ENCODE data around the gene SNAPC2.

Gene SNAPC2, protein sequence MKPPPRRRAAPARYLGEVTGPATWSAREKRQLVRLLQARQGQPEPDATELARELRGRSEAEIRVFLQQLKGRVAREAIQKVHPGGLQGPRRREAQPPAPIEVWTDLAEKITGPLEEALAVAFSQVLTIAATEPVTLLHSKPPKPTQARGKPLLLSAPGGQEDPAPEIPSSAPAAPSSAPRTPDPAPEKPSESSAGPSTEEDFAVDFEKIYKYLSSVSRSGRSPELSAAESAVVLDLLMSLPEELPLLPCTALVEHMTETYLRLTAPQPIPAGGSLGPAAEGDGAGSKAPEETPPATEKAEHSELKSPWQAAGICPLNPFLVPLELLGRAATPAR

DNA sequence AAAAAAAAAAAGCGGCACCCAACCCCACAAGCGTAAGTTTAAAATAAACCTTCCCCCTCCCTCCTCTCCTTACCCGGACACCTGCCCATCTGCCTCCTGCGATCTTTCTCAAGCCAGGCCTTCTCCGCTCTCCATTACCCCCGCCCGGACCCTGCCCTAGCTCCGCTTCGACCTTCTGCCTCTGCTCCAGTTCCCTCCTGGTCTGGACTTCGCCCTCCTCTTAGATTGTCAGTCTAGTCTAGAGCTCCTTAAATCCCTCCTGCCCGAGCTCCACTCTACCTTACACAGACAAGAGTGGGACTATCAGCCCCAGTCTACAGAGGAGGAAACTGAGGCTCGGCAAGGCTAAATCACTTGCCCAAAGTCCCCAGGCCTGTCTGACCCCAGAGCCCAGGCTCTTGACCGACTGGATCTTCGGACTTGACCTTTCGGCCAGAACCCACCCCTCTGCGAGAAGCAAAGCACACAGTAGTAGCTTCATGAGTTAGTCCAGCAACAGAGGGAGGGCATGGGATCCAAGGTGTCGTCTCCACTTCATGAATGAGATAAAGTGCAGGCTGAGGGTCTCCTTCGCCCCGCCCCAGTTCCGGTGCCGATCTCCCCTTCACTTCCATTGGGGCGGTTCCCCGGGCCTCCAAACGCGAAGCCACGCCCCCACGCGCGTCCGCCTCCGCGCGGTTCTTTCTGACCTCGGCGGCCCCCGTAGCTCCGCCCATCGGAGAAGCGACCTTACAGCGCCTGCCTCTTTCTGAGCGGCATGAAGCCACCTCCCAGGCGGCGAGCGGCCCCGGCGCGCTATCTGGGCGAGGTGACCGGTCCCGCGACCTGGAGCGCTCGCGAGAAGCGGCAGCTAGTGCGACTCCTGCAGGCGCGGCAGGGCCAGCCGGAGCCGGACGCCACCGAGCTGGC lies at the start of gene SNAPC2:
Gene SNAPC2, plus strand, starts transcription at position 729 of the 909 bp plus-strand sequence. Its CDS starts 29 bp downstream, at position 758.
- peaks cover 28% of the 10 kb centered on the region for H3K36me3 ChIP-seq
- peak; percentile 97 for DNase-seq
- TF ChIP-seq, protein P1, sequence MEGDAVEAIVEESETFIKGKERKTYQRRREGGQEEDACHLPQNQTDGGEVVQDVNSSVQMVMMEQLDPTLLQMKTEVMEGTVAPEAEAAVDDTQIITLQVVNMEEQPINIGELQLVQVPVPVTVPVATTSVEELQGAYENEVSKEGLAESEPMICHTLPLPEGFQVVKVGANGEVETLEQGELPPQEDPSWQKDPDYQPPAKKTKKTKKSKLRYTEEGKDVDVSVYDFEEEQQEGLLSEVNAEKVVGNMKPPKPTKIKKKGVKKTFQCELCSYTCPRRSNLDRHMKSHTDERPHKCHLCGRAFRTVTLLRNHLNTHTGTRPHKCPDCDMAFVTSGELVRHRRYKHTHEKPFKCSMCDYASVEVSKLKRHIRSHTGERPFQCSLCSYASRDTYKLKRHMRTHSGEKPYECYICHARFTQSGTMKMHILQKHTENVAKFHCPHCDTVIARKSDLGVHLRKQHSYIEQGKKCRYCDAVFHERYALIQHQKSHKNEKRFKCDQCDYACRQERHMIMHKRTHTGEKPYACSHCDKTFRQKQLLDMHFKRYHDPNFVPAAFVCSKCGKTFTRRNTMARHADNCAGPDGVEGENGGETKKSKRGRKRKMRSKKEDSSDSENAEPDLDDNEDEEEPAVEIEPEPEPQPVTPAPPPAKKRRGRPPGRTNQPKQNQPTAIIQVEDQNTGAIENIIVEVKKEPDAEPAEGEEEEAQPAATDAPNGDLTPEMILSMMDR (IDR thresholded peaks at IDR 0.05; ENCODE audit: low read depth, low read length): no peak
- H3K27me3 ChIP-seq (ENCODE audit: insufficient read depth, low read depth, severe bottlenecking): no peaks in the 10 kb centered on the region
- H3K4me3 ChIP-seq (ENCODE audit: low read depth, low read length): peak within 1 kb of the TSS; percentile 52
- peaks cover 4% of the 10 kb centered on the region for H3K9me3 ChIP-seq (ENCODE audit: severe bottlenecking)
- peak within 1 kb of the TSS; percentile 86 for H3K27ac ChIP-seq

DNA sequence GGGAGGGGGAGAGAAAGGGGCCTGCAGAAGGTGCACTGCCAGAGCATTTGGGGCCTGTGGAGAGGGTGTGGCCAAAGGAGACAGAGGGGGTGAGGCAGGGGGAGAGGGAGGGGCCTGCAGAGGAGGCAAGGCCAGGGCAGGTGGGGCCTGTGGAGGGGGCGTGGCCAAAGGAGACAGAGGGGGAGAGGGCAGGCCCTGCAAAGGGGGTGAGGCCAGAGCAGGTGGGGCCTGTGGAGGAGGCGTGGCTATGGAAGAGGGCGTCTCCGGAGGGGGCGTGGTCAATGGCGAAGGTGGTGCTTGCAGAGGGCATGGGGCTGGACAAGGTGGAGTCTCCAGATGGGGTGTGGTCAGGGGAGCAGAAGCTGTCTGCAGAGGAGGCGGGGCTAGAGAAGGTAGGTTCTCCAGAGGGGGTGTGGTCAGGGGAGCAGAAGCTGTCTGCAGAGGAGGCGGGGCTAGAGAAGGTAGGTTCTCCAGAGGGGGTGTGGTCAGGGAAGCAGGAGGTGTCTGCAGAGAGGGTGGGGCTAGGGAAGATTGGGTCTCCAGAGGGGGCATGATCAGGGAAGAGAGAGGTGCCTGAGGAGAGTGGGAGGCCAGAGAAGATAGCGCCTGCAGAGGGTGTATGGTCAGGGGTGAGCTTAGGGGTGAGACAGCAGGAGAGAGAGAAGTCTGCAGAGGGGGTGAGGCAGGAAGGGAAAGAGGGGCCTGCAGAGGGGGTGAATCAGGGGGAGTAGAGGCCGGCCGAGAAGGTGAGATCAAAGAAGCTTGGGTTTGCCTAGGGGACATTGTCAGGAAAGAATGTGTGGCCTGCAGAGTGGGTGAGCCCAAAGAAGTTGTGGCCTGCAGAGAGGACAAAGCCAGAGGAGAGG lies 49.3 kb upstream of the SNAPC2 start:
- Histone ChIP-seq H3K27me3 (ENCODE audit: insufficient read depth, low read depth, severe bottlenecking) (no peaks in the 10 kb centered on the region), H3K4me3 (ENCODE audit: low read depth, low read length) (no peak overlapping the region), H3K27ac (no peak overlapping the region), H3K9me3 (ENCODE audit: severe bottlenecking) (no peaks in the 10 kb centered on the region), H3K36me3 (peaks cover 55% of the 10 kb centered on the region)
- TF ChIP-seq, protein P1 (IDR thresholded peaks at IDR 0.05; ENCODE audit: low read depth, low read length): no peak
- DNase-seq: peak; percentile 87

DNA sequence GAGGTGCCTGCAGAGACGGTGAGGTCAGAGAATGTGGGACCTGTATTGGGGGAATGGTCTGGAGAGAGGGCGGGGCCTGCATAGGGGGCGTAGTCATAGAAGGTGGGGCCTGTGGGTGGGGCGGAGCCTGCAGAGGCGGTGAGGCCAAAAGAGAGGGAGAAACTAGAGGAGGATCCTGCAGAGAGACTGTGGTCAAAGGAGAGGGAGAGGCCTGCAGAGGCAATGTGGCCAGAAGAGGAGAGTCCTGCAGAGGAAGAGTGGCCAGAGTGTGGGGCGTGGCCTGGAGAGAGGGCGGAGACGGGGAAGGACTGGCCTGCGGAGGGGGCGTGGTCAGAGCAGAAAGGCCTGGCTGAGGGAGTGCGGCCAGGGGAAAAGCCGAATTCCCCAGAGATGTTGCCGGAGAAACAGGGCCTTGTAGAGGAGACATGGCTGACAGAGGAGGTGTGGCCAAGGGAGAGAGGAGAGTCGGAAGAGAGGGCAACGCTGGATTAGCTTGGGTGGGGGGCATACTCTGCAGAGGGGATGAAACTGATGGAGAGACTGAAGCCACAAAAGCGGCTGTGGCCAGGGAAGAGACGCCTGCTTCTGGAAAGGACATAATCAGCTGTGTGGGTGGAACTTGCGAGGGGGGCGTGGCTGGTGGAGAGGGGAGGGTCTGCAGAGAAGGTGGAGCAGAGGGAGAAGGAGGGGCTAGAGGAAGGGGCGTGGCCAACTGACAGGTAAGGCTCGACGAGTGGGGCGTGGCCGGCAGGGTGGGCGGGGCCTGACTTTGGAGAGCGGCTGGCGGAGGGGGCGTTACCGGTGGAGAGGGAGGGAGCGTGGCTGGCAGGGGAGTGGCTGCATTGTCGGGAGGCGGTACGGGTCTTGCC lies 48.5 kb upstream of the SNAPC2 start:
- Histone ChIP-seq H3K4me3 (ENCODE audit: low read depth, low read length) (no peak overlapping the region), H3K36me3 (peaks cover 53% of the 10 kb centered on the region), H3K9me3 (ENCODE audit: severe bottlenecking) (no peaks in the 10 kb centered on the region), H3K27me3 (ENCODE audit: insufficient read depth, low read depth, severe bottlenecking) (no peaks in the 10 kb centered on the region), H3K27ac (no peak overlapping the region)
- peak; percentile 93 for DNase-seq
- TF ChIP-seq, protein P1 (IDR thresholded peaks at IDR 0.05; ENCODE audit: low read depth, low read length): no peak

DNA sequence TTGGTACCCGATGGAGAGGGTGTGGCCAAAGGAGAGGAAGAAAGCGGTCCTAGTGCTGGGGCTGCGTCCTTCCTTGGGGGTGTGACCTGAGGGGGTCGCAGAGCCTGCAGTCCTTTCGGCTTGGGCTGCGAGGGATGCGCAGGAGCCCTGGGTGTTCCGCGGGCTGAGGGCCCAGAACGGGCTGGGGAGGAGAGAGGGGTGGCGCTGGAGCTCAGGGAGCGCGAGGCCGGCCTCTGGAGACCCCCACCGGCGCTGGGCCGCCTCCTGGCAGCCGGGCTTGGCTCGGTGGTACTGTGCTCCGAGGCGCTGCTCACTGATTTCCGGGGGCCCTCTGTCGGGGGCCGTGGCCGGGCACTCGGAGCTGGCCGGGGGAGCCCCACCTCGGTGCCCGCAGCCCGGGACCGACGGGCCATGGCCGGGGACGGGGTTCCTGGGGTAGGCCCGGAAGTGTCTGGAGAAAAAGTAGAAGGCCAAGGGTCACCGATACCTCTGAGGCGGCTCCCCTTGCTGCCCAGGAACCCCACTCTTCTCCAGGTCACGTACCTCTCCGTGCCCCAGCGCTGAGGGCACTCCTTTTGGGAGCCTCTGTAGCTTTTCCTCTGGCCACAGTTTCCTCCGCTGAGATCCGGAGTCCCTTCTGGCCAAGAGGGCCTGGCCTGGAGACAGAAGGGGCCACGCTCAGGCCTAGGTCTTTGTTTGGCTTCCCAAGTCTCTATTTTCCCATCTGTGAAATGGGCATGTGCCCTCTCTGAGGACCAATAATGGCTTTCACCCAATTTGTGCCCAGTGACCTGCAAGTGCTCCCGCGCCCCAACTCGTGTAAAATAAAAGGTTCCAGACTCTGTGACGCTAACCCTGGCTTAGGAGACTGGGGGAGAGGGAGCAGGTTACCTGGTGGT lies 47.6 kb upstream of the SNAPC2 start:
- Histone ChIP-seq H3K9me3 (ENCODE audit: severe bottlenecking) (no peaks in the 10 kb centered on the region), H3K4me3 (ENCODE audit: low read depth, low read length) (no peak overlapping the region), H3K36me3 (peaks cover 44% of the 10 kb centered on the region), H3K27ac (peak overlapping the region; percentile 24; the same call in 1 of the 2 replicates), H3K27me3 (ENCODE audit: insufficient read depth, low read depth, severe bottlenecking) (no peaks in the 10 kb centered on the region)
- TF ChIP-seq, protein P1 (IDR thresholded peaks at IDR 0.05; ENCODE audit: low read depth, low read length): no peak
- DNase-seq: no peak

Measured in WERI-Rb-1 (cell line).